LNCaP clone FGC (cell line): ENCODE data around the gene MYO18B.

ENCODE experiments used
- DNase-seq: peaks from one replicate; pipeline ENCODE4 v3.0.0-alpha.2; 2011; ENCODE audit warnings: low read depth
- H3K4me3 ChIP-seq: 2 replicates; pipeline ENCODE4 v1.5.1; 2011; ENCODE audit warnings: mild to moderate bottlenecking, low read depth, low read length, control low read depth
- TF ChIP-seq, protein P1 (sequence below): IDR thresholded peaks from 2 replicates; pipeline ENCODE4 v1.5.1; 2012; ENCODE audit warnings: mild to moderate bottlenecking; ENCODE audit not compliant: control insufficient read depth, insufficient read depth; ENCODE audit errors: extremely low read depth

MYO18B gene

DNA sequence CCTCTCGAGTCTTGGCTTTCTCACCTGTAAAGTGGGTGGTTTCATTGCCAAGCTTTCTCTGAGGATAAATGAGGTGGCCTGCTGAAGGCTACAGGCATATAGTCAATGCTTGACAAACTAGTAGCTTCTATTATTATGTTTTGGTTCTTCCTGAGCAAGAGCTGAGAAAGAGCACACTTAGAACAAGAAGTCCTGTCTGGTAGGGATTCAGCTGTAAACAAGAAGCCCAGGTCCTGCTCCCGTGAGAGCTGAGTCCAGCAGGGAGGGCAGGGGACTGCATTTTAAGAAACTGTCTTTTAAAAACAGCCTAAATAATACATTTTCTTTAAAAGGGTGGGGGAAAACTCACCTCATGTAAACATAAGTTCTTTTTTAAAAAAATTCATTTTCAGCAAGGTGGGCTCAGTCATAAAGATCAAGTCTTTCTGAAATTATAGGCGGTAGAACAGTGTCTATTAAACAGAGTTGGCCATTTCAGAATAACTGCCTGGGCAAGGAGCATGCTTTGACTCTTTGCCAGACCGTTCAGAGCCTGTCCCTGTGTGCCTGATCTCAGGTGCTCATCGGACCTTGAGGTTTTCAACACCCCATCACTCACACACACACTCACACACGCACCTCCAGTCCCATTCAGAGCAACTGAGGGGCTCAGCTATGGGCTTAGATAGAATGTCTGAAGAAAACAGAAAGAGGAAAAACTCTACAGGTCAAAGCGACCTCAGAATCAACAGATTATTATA is 29.2 kb upstream of the MYO18B start:
- no peak overlapping the region for H3K4me3 ChIP-seq
- DNase-seq: no peak
- TF ChIP-seq, protein P1, sequence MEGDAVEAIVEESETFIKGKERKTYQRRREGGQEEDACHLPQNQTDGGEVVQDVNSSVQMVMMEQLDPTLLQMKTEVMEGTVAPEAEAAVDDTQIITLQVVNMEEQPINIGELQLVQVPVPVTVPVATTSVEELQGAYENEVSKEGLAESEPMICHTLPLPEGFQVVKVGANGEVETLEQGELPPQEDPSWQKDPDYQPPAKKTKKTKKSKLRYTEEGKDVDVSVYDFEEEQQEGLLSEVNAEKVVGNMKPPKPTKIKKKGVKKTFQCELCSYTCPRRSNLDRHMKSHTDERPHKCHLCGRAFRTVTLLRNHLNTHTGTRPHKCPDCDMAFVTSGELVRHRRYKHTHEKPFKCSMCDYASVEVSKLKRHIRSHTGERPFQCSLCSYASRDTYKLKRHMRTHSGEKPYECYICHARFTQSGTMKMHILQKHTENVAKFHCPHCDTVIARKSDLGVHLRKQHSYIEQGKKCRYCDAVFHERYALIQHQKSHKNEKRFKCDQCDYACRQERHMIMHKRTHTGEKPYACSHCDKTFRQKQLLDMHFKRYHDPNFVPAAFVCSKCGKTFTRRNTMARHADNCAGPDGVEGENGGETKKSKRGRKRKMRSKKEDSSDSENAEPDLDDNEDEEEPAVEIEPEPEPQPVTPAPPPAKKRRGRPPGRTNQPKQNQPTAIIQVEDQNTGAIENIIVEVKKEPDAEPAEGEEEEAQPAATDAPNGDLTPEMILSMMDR: no peak

DNA sequence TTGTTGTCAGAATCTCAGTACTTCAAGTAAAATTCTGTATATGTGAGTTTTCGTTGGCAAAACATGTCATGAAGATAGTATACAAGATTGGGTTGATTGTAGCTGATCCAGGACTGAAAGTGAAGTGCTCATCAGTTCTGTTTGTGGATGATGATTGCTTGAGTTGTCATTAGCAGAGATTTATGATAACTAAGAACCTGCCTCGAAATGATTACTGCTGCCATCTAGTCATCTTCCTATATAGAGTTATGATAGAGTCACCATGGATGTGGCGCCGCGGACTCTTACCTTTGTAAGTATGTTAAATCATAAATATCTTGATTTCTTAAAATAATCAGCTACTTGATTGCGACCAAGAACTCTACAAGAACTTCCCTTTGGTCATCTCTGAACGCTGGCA is 27.9 kb upstream of the MYO18B start:
- no peak overlapping the region for H3K4me3 ChIP-seq
- TF ChIP-seq, protein P1: no peak
- no peak for DNase-seq

DNA sequence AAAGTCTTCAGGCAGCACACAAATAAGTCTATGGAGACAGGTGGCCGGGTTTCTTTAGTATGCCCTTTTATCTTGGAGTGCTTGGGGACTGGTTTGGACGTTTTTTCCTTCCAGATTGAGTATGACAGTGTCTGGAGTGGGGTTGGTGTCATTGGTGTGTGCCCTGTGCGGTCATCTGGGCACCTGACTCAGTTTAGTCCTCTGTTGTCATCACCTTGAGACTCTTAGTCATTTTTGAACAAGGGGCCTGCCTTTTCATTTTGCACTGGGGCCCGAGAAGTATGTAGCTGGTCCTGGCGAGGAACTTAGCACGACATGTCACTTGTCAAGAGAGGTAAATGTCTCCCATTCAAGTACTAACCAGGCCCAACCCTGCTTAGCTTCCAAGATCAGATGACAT is 27.2 kb upstream of the MYO18B start:
- TF ChIP-seq, protein P1: no peak
- no peak overlapping the region for H3K4me3 ChIP-seq
- no peak for DNase-seq

DNA sequence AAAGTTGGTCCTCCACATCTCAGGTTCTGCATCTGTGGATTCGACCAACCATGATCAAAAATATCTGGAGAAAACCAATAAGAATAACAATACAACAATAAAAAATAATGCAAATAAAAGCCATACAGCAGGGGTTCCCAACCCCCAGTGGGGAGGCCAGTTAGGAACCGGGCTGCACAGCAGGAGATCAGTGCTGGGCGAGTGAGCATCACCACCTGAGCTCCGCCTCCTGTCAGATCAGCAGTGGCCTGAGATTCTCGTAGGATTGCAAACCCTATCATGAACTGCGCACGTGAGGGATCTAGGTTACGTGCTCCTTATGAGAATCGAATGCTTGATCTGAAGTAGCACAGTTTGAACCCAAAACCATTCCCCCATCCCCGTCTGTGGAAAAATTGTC is 25.4 kb upstream of the MYO18B start:
- no peak overlapping the region for H3K4me3 ChIP-seq
- TF ChIP-seq, protein P1: no peak
- DNase-seq: no peak

DNA sequence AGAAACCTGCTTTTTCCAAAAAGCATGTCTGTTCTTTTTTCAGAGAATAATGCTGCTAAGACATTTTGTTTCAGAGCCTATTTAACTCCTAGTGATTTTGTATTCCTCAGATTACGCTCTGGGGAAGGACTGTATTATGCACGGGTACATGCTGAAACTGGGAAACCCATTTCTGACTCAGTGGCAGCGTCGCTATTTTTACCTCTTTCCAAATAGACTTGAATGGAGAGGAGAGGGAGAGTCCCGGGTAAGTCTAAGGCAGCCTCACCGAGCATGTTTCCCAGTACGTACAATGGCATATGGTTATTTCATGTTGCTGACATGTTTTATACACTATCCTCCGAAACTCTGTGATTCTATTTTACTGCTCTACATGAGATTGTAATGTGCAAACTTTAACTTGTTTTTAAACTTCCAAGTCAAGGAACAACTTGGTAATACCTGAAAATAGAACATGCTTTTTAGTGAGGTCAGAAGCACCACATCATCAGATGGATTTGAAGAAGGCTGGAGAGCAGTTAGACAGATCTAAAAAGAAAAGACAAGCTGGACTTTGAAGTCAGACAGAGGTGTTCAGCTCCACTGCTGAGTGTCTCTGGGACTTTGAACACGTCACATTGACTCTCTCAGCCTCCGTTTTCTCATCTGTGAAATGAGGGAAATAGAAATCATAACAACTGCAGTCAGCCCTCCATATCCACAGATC is 23.7 kb upstream of the MYO18B start:
- DNase-seq: no peak
- TF ChIP-seq, protein P1: no peak
- no peak overlapping the region for H3K4me3 ChIP-seq

DNA sequence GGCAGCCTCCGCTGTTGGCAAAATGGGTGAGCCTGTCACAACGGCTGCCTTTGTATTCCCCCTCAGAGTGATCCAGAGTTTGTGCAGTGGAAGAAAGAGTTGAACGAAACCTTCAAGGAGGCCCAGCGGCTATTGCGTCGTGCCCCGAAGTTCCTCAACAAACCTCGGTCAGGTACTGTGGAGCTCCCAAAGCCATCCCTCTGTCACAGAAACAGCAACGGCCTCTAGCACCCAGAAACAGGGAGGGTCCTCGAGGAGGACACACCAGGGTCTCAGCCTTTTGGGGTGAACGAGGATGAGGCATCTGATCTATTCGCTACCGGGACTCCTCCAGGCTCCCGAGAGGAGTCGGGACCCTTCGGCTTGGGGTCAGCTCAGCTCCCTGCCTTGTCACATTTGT is 19.8 kb upstream of the MYO18B start:
- DNase-seq: no peak
- TF ChIP-seq, protein P1: no peak
- no peak overlapping the region for H3K4me3 ChIP-seq

DNA sequence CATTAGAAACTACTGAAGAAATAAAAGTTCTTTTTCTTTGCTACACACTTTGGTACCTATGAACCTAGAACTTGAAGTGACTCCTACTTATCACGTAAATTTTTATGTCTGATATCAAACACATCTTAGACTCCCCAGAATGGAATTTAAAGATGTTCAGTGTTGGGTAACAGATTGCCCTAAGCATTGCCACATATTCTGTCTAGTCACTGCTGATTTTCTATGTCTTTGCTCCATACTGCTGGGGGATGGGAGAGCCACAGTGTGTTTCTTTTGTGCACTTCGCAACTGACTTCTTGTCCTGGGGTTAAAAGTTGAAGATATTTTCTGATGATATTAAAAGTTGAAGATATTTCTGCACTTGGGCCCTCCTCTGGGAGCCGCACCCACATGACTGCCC is 19.4 kb upstream of the MYO18B start:
- H3K4me3 ChIP-seq: no peak overlapping the region
- TF ChIP-seq, protein P1: no peak
- no peak for DNase-seq
